ENCODE measurements around the gene RIMS4. TPM values are rescaled to one million over a fixed set of nuclear protein-coding genes. Genes with fewer than 3 reads are reported as not detected.

Gene RIMS4
- total RNA-seq, 1 experiment from 2014 or later: 4.0 TPM

DNA sequence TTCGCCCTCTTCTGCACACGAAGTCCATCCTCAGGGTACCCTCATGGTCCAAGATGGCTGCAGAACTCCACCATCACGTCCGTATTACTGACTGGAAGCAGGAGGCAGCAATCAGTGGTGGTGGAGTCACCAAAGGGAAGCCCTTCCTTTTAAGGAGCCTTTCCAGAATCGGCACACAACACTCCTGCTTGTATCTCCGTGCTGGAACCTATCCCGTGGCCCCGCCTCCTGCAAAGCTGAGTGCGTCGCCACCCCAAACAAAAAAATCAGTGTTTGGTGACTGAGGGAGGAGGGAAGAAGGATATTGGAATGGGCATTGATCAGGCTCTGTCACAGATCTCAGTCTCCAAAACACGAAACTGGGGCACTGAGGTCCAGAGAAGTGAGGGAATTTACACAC, 101.0 kb downstream of the RIMS4 start:
- CTCF ChIA-PET: no interaction called here
- DNase-seq (ENCODE audit: low read depth, low spot score): no peak
- in situ Hi-C loops (cut with HindIII; ENCODE audit: low pct_unique_long_range_greater_than_20kb, low sequenced_read_pairs): no loop called here
- no TSS peak for BruUV-seq (replicated peaks)
- intact Hi-C loops (cut with micrococcal nuclease; ENCODE audit: unreplicated experiment): no loop called here
- ATAC-seq: no peak
- Histone ChIP-seq H3K4me3 (ENCODE audit: low read depth in 2 of 2, low read length in 2 of 2) (no peak overlapping the region), H3K36me3 (ENCODE audit: control insufficient read depth, insufficient read depth, low read length) (no peaks in the 10 kb centered on the region), H3K27ac (ENCODE audit: low read length) (peak overlapping the region; percentile 72), H3K9me3 (ENCODE audit: control insufficient read depth, insufficient read depth, low read depth, low read length) (no peaks in the 10 kb centered on the region), H3K4me1 (ENCODE audit: control insufficient read depth, insufficient read depth, low read length) (peaks cover 27% of the 10 kb centered on the region), H3K27me3 (ENCODE audit: control insufficient read depth, insufficient read depth, low read length) (no peaks in the 10 kb centered on the region)
- TF ChIP-seq SIN3A (IDR thresholded peaks at IDR 0.05; ENCODE audit: borderline replicate concordance, insufficient read depth, low read depth, low read length) (no peak), POLR2AphosphoS5 (IDR thresholded peaks at IDR 0.05; ENCODE audit: low read depth, low read length) (no peak), TCF7L2 (IDR thresholded peaks at IDR 0.05; ENCODE audit: low read depth, low read length) (no peak)
- TF ChIP-seq, protein P1, sequence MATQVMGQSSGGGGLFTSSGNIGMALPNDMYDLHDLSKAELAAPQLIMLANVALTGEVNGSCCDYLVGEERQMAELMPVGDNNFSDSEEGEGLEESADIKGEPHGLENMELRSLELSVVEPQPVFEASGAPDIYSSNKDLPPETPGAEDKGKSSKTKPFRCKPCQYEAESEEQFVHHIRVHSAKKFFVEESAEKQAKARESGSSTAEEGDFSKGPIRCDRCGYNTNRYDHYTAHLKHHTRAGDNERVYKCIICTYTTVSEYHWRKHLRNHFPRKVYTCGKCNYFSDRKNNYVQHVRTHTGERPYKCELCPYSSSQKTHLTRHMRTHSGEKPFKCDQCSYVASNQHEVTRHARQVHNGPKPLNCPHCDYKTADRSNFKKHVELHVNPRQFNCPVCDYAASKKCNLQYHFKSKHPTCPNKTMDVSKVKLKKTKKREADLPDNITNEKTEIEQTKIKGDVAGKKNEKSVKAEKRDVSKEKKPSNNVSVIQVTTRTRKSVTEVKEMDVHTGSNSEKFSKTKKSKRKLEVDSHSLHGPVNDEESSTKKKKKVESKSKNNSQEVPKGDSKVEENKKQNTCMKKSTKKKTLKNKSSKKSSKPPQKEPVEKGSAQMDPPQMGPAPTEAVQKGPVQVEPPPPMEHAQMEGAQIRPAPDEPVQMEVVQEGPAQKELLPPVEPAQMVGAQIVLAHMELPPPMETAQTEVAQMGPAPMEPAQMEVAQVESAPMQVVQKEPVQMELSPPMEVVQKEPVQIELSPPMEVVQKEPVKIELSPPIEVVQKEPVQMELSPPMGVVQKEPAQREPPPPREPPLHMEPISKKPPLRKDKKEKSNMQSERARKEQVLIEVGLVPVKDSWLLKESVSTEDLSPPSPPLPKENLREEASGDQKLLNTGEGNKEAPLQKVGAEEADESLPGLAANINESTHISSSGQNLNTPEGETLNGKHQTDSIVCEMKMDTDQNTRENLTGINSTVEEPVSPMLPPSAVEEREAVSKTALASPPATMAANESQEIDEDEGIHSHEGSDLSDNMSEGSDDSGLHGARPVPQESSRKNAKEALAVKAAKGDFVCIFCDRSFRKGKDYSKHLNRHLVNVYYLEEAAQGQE (IDR thresholded peaks at IDR 0.05; ENCODE audit: insufficient read depth in 1 of 2, low read depth in 2 of 2, low read length in 1 of 2): no peak
- TF ChIP-seq, protein P2, sequence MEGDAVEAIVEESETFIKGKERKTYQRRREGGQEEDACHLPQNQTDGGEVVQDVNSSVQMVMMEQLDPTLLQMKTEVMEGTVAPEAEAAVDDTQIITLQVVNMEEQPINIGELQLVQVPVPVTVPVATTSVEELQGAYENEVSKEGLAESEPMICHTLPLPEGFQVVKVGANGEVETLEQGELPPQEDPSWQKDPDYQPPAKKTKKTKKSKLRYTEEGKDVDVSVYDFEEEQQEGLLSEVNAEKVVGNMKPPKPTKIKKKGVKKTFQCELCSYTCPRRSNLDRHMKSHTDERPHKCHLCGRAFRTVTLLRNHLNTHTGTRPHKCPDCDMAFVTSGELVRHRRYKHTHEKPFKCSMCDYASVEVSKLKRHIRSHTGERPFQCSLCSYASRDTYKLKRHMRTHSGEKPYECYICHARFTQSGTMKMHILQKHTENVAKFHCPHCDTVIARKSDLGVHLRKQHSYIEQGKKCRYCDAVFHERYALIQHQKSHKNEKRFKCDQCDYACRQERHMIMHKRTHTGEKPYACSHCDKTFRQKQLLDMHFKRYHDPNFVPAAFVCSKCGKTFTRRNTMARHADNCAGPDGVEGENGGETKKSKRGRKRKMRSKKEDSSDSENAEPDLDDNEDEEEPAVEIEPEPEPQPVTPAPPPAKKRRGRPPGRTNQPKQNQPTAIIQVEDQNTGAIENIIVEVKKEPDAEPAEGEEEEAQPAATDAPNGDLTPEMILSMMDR (IDR thresholded peaks at IDR 0.05): no peak
- POLR2A ChIA-PET: no interaction called here

DNA sequence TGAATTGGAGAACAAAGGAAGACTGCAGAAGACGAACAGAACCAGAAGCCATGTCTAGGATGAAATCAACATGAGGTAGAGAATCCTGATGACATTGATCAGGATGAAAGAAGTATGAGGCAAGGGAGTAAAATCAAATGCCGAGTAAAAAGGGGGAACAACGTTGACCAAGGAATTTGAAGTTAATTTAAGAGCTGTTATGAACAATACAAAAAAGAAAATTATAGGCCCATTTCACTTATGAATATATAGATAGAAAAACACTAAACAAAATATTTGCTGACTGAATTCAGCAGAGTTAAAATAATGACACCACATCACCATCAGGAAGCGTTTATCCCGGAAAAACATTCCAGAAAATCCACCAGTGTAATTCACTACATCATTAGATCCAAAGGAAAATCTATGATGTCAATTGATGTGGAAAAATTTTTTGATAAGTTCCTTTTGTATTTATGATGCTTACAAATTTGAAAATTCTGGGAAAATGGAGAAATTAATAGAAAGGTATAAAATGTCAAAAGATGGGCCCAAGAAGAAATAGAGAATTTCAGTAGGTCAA, 103.2 kb downstream of the RIMS4 start:
- ChIA-PET CTCF (no interaction called here), POLR2A (no interaction called here)
- no TSS peak for BruUV-seq (replicated peaks)

More for the DNA sequence above, 103.2 kb downstream of the RIMS4 start:
- Histone ChIP-seq H3K36me3 (ENCODE audit: control insufficient read depth, insufficient read depth, low read length) (no peaks in the 10 kb centered on the region), H3K4me3 (ENCODE audit: low read depth in 2 of 2, low read length in 2 of 2) (no peak overlapping the region), H3K9me3 (ENCODE audit: control insufficient read depth, insufficient read depth, low read depth, low read length) (no peaks in the 10 kb centered on the region), H3K27me3 (ENCODE audit: control insufficient read depth, insufficient read depth, low read length) (no peaks in the 10 kb centered on the region), H3K27ac (ENCODE audit: low read length) (peak overlapping the region; percentile 79; the same call in 1 of the 2 replicates), H3K4me1 (ENCODE audit: control insufficient read depth, insufficient read depth, low read length) (peaks cover 39% of the 10 kb centered on the region)
- no peak for TF ChIP-seq POLR2AphosphoS5 (IDR thresholded peaks at IDR 0.05; ENCODE audit: low read depth, low read length)
- TF ChIP-seq, protein P1 (IDR thresholded peaks at IDR 0.05; ENCODE audit: insufficient read depth in 1 of 2, low read depth in 2 of 2, low read length in 1 of 2): no peak
- TF ChIP-seq, protein P2 (IDR thresholded peaks at IDR 0.05): no peak
- TF ChIP-seq SIN3A (IDR thresholded peaks at IDR 0.05; ENCODE audit: borderline replicate concordance, insufficient read depth, low read depth, low read length): no peak
- TF ChIP-seq TCF7L2 (IDR thresholded peaks at IDR 0.05; ENCODE audit: low read depth, low read length): no peak
- no peak for ATAC-seq
- in situ Hi-C loops (cut with HindIII; ENCODE audit: low pct_unique_long_range_greater_than_20kb, low sequenced_read_pairs): no loop called here
- DNase-seq (ENCODE audit: low read depth, low spot score): no peak
- intact Hi-C loops (cut with micrococcal nuclease; ENCODE audit: unreplicated experiment): no loop called here
